Measurements from ENCODE around the gene MRPL43. TPM values are rescaled to one million over a fixed set of nuclear protein-coding genes. Genes with fewer than 3 reads are reported as not detected.

MRPL43 gene
- total and polyA plus RNA-seq, 9 of the 15 experiments (the other 6 are each of a cell fraction or from before 2014, with no cell fraction given): 15.1 to 63.7 (median 37.2) TPM

DNA sequence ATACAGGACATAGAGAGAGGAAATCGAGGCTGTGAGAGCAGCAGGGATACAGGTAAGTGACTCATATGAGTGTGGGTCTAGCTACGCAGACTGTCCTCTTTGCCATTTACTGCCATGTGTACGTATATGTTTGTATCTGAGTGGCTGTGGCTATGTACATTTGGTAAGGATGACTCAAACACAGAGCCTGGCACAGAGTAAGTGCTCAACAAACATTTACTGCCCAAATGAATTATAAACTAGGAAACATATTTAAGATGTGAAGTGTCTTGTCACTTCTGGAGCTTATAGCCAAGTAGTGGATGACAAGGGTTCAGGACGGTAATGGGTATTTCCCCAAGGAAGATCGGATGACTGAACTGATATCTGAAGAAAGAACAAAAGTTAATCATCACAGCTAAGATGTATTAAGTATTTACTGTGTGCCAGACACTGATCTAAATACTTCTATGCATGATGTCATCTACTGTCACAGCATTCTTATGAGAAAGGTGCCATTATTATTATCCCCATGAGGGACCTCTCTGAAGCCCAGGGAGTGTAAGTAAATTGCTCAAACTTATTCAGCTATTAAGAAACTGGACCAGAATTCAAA lies 6.0 kb downstream of the MRPL43 start:
- Histone ChIP-seq H2AFZ (ENCODE audit: low read depth, low read length) (no peak overlapping the region), H3K27me3 (ENCODE audit: control insufficient read depth in 2 of 2, insufficient read depth in 2 of 2, low read length in 2 of 2) (no peaks in the 10 kb centered on the region), H3K36me3 (ENCODE audit: control insufficient read depth, insufficient read depth, low read length) (peaks cover 25% of the 10 kb centered on the region; the same call in 2 of the 3 replicates), H3K9me3 (replicated peaks; ENCODE audit: control insufficient read depth, insufficient read depth, low read depth, low read length) (no peaks in the 10 kb centered on the region), H3K4me3 (no peak overlapping the region), H3K27ac (ENCODE audit: extremely low read depth, low read depth, low read length) (no peak overlapping the region), H3K9me1 (ENCODE audit: control insufficient read depth, insufficient read depth, low read length) (no peaks in the 10 kb centered on the region), H3K9ac (ENCODE audit: insufficient read depth in 1 of 2, low read depth in 2 of 2, low read length in 2 of 2) (no peak overlapping the region), H3K4me2 (ENCODE audit: insufficient read depth, low read length) (no peak overlapping the region), H3K79me2 (ENCODE audit: control insufficient read depth, insufficient read depth, low read length) (peaks cover 7% of the 10 kb centered on the region), H3K4me1 (replicated peaks in 1 of 2; ENCODE audit: control insufficient read depth in 2 of 2, insufficient read depth in 2 of 2, low read length in 2 of 2) (peaks cover 3 to 4% of the 10 kb centered on the region in 2 experiments; a peak in 3 of 5 replicates), H4K20me1 (replicated peaks; ENCODE audit: control insufficient read depth, insufficient read depth, low read length) (no peaks in the 10 kb centered on the region; the same call in 1 of the 2 replicates)
- WGBS (ENCODE audit: insufficient coverage, low coverage, missing lambda C conversion rate): 72% methylated on average over 5 of the region's 5 CpGs
- intact Hi-C loops (cut with micrococcal nuclease) (no loop called here), in situ Hi-C loops (cut with MboI) (loop anchor here (25.0 kb wide), 1 partner anchor 1056 kb away; no protein-coding TSS in a partner anchor)
- CTCF ChIA-PET (ENCODE audit: low intra/inter-chr PET ratio): no interaction called here
- FAIRE-seq (no peak), DNase-seq (ENCODE audit: extremely low read depth in 1 of 4, low spot score in 3 of 4) (no peak), ATAC-seq (no peak)
- POLR2A ChIA-PET: interaction anchor here (1.1 to 1.3 kb wide), 2 partner anchors 14 to 37 kb away, joined by 3 to 4 read pairs; no protein-coding TSS in a partner anchor
- no TSS peak for BruUV-seq (replicated peaks)
- TF ChIP-seq MCM3 (IDR thresholded peaks at IDR 0.05): no peak
- TF ChIP-seq PRPF4 (IDR thresholded peaks at IDR 0.05; ENCODE audit: insufficient read depth, low read depth, low read length, poor library complexity, severe bottlenecking): no peak
- TF ChIP-seq HDAC2 (IDR thresholded peaks at IDR 0.05): no peak
- no peak for TF ChIP-seq MAFF (IDR thresholded peaks at IDR 0.05; ENCODE audit: low read length)
- TF ChIP-seq, protein P1, sequence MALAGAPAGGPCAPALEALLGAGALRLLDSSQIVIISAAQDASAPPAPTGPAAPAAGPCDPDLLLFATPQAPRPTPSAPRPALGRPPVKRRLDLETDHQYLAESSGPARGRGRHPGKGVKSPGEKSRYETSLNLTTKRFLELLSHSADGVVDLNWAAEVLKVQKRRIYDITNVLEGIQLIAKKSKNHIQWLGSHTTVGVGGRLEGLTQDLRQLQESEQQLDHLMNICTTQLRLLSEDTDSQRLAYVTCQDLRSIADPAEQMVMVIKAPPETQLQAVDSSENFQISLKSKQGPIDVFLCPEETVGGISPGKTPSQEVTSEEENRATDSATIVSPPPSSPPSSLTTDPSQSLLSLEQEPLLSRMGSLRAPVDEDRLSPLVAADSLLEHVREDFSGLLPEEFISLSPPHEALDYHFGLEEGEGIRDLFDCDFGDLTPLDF (CRISPR knock-in tag; IDR thresholded peaks at IDR 0.05): no peak
- no peak for TF ChIP-seq ZNF354B (CRISPR knock-in tag; IDR thresholded peaks at IDR 0.05)
- no peak for TF ChIP-seq TSHZ1 (CRISPR knock-in tag; IDR thresholded peaks at IDR 0.05)
- no peak for TF ChIP-seq CBX8 (IDR thresholded peaks at IDR 0.05; ENCODE audit: borderline replicate concordance, extremely low read depth, low read depth, low read length, poor library complexity, severe bottlenecking)
- TF ChIP-seq POLR2AphosphoS5 (IDR thresholded peaks at IDR 0.05; ENCODE audit: control insufficient read depth, insufficient read depth, low read depth, low read length): no peak
- no peak for TF ChIP-seq CUX1 (CRISPR knock-in tag; IDR thresholded peaks at IDR 0.05)
- TF ChIP-seq RBM14 (IDR thresholded peaks at IDR 0.05; ENCODE audit: borderline replicate concordance, insufficient read depth, low read depth, low read length): no peak
